CD4-positive, alpha-beta memory T cell (primary cell): ENCODE data around the gene GFI1. TPM values are rescaled to one million over a fixed set of nuclear protein-coding genes. Genes with fewer than 3 reads are reported as not detected.

Experiments used
- polyA plus RNA-seq, 2 donors: library from polyadenylated mRNA; unstranded; fragments of 300-500 nt; fragmentation: Illumina TruSeq; gene quantifications; one replicate each; pipeline ENCODE4 v1.2.3, GENCODE V29; 2021
- total RNA-seq, 2 experiments: library from RNA; stranded (reverse); gene quantifications; one replicate each; pipeline ENCODE4 v1.2.3, GENCODE V29; 2021

Gene GFI1
- total and polyA plus RNA-seq, 4 experiments from 2014 or later = 7.8 to 33.2 (median 21.4) TPM

Other genes with a start within 250 kb of the GFI1 start
- 10 to 100 TPM; 13.9 to 14.7 TPM for gene GLMN, start 187.9 kb downstream of the GFI1 start, total RNA-seq
- 10 to 100 TPM; 12.5 to 13.4 TPM for gene GLMN, start 187.9 kb downstream of the GFI1 start, polyA plus RNA-seq
- 10 to 100 TPM; 39.0 to 44.0 TPM for gene RPAP2, start 187.9 kb downstream of the GFI1 start, total RNA-seq
- 10 to 100 TPM; 16.1 to 24.4 TPM for gene RPAP2, start 187.9 kb downstream of the GFI1 start, polyA plus RNA-seq